Activated CD4-positive, CD25-positive, alpha-beta regulatory T cell treated with anti-CD3 and anti-CD28 coated beads, Interleukin-2, amount 50 U/mL, for 72 hours (primary cell): ENCODE measurements around the gene AHCYL1.
"Not testable (repeated sequence)": the region's sequence is repeated elsewhere in the genome, so short reads cannot be mapped to it uniquely, and the experiment has no call there.

Experiments
- DNase-seq: peaks from one replicate; pipeline ENCODE4 v3.0.0; 2021

The AHCYL1 gene

DNA sequence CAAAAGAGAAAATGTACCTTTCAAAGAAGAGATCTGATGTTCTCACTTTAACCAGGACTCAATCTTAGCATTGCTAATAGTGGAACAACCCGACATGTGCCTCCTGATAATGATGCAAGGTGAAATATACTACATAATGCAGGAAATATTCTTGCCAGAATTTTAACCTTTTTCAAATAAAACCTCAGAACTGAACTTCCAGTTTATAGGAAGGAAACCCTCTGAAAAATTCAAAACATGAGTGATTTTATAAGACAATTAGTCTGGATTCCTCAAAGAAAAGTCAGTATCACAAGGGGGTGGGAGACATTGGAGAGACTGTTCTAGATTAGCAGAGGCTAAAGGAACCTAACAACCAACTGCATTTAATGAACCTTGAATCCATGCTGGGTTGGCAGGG is 18.1 kb downstream of the AHCYL1 start:
- no peak for DNase-seq

DNA sequence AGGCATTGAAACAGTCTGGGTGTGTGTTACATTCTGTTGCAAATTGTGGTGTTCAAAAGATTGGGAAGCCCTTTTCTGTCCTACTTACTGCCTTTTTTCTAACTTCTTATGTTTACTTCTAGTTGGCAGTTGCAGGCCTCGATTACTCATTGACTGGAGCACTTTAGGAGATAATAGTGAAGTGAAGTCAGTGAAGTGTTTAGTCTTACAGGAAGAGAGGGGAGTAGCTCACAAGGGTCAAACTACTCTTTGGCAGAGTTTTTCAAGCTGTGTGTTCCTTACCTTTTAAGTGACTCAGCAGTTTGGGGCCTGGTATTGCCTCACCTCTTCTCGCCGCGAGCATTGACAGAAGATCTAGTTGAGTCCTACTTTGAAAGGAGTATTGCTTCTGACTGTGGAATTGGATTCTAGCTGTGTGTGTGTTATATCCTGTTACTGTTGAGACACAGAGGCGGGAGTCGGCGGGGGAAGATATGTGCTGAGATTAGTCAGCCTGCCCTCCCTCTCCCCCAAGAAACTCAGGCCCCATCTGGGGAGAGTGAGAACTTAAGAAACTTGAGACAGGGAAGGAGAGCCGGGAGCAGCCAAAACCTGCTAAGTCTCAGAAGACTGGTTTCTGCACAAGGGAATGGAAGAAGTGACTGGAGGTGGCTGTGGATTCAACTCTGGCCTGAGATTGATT is 19.3 kb downstream of the AHCYL1 start:
- no peak for DNase-seq

- no peak for DNase-seq
Observed at GRCh38 chr1:110004583-110004982, 20.0 kb downstream of the AHCYL1 start.

DNA sequence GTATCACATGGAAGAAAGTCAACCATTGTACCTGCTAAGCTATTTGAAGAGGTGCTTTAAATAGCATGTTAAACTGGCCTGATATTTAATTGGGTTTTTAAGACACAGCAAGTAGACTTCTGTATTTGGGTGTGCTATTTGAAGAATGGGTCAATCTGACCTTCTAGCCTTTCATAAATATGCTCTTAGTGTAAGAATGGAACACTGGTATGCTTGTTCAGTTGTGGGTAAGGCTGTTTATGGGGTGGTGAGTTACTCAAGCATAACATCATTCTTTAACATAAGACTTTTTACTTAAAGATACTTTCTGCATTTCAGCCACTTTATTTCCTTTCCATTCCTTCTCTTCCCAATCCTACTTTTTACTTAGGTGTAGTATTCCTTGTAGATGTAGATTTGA is 21.4 kb downstream of the AHCYL1 start:
- DNase-seq: no peak

GRCh38 chr1:110006516-110006915 is 22.0 kb downstream of the AHCYL1 start:
- DNase-seq: no peak

- no peak for DNase-seq
Observed at GRCh38 chr1:110007046-110007830, 22.7 kb downstream of the AHCYL1 start.

DNA sequence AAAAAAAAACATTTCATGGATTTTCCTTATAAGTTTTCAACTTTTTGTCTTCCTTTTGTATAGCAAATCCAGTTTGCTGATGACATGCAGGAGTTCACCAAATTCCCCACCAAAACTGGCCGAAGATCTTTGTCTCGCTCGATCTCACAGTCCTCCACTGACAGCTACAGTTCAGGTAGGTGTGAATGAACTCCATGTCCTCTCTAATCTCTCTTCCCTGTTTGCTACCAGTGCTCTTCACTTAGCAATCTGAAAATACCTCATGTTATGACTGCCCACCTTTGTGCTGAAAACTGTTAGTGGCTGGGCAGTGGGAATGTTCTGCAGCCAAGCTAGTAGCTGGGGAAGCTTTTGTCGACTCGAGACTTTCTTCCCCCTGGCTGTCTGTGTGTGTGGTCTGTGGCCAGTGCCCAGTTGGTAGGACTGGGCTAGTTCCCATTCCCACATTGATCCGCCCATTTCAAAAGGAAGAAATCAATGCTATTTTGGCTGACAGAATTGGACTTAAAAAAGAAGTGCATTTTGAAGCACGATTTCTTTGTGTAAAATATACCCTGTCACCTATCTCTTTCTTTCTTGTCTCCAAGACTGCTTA is 24.5 kb downstream of the AHCYL1 start:
- DNase-seq: no peak

DNA sequence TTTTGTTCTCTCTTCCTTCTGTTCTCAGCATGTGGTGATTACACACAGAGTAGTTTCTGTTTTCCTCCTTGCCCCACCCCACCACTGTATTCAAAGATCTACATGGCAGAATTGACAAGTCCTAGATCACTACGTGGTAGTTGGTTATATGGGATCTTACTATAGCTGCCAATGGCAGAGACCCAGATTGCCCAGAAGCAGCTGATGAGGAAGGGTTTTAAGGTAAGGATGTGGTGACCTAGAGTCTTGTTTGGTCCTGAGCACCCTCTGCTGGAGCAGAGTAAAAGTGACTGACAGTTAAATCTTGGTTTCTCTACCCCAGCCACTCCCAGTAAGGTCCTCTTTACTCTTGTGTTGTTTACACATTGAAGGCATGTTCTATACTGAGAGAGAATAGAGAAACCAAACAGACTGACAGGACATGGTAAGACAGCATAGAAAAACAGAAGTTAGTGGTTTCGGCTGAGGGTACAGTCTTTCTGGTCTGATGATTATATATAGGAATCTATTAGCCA is 27.0 kb downstream of the AHCYL1 start:
- DNase-seq: no peak

DNA sequence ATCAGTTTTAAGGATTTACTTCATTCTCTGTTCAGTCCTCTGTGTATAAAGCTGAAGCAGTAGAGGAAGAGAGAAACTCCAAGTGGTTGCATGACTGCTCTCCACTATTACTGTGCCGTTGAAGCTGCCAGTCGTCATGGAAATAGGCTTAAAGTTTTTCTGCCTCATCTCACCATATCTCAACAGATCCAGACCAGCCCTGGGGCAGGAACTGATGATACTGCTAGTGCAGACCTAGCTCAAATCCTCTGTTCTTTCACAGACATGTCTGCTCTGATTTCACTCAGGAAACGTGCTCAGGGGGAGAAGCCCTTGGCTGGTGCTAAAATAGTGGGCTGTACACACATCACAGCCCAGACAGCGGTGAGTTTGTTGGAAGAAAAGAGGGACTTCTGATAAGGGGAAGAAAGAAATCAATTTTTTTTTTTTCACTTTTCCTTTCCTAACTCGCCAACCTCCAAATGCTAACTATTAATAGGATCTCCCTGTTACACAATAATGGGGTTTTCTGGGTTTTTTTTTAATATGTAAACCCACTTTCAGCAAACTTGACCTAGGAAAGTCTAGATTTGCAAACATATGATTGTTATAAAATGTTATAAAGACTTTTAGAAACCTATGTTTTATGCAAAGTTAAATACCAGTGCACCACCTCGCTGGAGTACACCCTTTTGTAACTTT is 27.7 kb downstream of the AHCYL1 start:
- no peak for DNase-seq

DNA sequence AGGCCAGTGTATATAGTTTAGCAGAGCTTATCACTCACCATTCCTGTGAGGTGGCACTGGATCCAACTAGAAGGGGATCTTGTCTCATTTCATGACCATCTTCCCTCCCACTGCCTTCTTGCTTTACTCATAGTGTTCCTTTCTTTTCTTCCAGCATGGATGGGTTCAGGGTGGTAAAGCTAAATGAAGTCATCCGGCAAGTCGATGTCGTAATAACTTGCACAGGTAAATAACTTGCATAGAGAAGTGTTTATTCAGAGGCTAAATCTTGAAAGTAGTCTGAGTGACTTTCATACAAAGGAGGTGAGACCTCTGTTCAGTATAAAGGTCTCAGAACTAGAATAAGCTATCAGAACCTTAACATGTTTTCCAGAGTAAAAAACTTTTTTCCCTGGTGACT is 33.2 kb downstream of the AHCYL1 start:
- DNase-seq: no peak

GRCh38 chr1:110018396-110018795 is 33.8 kb downstream of the AHCYL1 start:
- DNase-seq: no peak

GRCh38 chr1:110019770-110020169 is 35.2 kb downstream of the AHCYL1 start:
- DNase-seq: no peak

DNA sequence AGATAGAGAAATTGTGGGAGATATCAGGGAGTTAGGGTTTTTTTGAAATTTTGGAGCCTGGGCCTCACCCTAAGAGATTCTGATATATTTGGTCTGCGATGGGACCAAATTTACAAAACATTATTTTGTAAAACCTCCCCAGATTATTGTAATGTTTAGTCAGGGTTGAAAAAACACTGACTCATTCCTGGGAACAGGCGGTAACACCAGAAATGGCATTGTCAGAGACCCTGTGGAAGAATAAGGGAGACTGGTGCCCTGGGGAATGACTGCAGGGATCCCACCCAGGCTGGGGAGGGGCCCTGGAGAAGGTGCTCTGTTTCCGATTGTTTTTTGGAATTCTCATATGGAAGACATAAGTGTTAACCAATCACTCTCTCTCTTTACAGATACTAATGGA is 36.7 kb downstream of the AHCYL1 start:
- no peak for DNase-seq

DNA sequence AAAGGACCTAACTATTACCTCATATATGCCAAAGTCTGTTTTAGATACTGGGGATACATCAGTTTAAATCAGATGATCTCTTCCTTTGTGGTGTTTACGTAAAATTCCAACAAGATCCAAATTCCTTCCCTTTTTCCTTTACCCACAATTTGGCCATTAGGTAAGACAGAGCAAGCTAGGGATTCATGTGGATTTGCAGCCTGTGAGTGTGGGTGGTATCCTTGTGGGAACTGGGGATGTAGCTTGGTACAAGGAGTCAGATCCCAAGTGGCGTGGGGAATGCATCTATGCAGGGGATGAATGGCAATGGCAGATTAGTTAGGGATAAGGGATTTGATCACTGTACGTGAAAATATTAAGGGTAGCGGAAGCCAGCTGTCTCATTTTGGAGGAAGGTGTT is 40.0 kb downstream of the AHCYL1 start:
- DNase-seq: no peak

- DNase-seq: not testable (repeated sequence)
Observed at GRCh38 chr1:110030687-110031086, 46.1 kb downstream of the AHCYL1 start.

DNA sequence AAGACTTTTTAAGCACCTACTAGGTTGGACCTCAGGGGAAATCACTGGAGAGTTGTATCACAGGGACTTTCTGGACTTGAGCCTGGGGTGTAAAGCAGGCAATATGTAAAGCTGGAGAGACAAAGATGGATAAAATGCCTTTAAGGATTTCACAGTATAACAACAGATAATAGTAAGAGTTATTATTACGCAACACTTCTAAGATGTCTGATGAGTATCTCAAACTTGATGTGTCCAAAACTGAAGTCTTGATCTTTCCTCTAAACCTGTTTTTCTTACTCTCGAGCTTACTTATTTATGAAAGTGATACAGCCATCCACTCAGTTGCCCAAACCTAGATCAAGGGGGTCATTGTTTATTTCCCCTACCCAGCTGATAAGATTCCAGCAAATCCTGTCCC is 47.8 kb downstream of the AHCYL1 start:
- DNase-seq: no peak

DNA sequence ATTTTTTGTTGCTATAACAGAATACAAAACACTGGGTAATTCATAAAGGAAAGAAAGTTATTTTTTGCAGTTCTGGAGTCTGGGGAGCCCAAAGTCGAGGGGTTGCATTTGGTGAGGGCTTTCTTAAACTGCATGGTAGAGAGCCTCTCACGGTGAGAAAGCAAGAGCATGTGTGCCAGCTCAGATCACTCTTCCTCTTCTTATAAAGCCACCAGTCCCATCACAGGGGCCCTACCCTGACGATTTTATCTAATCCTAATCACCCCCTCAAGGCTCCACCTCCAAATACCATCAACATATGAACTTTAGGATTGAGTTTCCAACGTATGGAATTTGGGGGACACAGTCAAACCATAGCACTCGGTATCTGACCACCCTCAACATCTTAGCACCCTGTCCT is 48.9 kb downstream of the AHCYL1 start:
- DNase-seq: no peak

- no peak for DNase-seq
Observed at GRCh38 chr1:110034040-110034450, 49.5 kb downstream of the AHCYL1 start.

DNA sequence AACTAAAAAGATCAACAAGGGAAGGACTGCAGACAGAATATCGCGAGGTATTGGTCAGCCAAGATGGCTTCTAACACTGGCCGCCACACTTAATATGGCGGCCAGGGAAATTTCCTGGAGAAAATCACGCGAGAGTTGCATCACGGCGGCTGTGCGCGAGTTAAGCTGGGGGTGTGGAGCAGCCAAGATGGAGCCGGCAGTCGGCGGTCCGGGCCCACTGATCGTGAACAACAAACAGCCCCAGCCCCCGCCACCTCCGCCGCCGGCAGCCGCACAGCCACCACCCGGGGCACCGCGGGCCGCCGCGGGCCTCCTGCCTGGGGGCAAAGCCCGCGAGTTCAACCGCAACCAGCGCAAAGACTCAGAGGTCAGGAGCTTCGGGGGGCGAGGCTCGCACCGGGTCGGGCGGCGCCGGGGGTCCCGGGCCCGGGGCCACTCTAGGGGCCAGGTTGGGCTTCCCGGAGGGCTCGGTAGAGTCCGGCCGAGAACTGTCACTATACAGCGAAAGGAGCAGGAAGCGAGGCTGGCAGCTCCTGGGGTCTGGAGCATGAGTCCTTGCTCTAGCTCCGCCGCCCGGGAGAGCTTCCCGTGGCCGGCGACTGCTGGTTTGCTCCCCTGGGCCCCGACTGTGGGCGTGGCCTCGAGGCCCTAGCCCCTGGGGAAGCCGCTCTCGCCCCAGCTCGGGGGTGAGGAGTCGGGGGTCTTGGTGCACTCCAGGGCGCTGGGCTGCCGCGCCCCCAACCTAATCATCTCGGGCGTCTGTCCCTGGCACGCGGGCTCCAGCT is 50.1 kb downstream of the AHCYL1 start, which contains the start of gene STRIP1:
Gene STRIP1 (plus strand): TSS at position 174 of the 785 bp plus-strand sequence. CDS start 14 bp downstream, at position 188.
- peak; percentile 86 for DNase-seq

DNA sequence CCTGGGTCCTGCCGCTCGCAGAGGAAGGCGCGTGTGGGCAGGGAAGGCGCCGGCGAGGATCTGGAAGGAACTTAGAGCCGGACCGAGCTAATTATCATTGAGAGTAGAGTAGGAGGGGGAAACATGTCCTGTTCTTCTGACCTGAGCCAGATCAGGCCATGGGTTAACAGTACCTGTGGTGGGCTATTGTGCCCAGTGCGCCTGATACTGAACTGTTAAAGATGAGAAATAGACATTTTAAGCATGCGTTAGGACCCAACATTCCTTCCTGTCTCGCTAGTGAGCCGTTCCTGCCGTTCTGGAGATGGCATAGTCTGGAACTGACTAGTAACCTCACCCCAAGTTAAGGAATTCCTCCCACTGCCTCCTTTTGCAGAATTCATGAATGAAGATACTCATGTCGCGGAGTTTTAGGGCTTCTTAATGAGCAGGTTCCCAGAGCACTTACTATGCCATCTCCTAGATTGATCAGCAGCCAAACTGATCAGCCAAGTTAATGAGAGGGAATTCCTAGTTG is 50.7 kb downstream of the AHCYL1 start:
- no peak for DNase-seq

DNA sequence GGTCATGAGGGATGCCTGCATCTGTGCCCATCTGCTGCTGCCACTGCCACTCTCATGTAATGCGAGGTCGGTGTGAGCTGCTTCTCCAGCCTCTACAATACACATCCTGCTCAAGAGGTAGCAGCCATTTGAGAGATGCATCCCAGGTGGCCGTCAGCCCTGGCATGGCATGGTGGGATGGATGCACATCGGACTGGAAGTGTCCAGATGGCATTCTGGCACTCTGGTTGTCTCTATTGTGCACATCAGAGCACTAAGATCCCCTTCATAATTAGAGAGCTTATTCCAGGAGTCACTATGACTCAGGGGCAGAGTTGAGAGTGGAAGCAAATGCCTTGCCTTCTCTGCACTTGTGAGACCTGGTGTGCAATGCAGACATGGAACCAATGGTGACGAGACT is 53.7 kb downstream of the AHCYL1 start:
- DNase-seq: no peak

DNA sequence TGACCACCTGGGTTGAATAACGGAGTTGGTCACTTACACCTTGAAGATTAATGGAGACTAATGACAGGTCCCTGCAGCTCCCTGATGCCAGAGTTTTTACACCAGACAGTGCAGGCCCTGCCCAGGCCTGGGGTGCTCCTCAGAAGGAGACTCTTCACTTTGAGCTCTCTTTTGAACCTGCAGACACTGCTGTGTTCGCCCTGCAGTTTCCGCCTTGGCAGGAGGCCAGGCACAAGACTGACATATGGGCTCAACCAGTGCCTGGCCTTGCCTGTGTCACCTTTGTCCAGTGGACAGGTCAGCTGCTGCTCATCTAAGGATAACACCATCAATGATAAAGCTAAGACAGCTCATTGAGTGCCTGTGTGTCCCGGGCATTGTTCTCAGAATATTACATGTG is 55.1 kb downstream of the AHCYL1 start:
- DNase-seq: no peak
